ENCODE data around the gene WWOX.

WWOX gene

GRCh38 chr16:78909226-78909625, 809.8 kb downstream of the WWOX start:
- H3K9me3 ChIP-seq (ENCODE audit: control insufficient read depth, low read length): no peaks in the 10 kb centered on the region
- DNase-seq: no peak
- no peak overlapping the region for H3K27ac ChIP-seq (ENCODE audit: insufficient read depth, low read length, poor library complexity, severe bottlenecking)
- no peak overlapping the region for H3K4me3 ChIP-seq (ENCODE audit: insufficient read depth, low read depth, low read length, poor library complexity, severe bottlenecking)
- H3K4me1 ChIP-seq (ENCODE audit: control insufficient read depth, insufficient read depth, low read length, poor library complexity, severe bottlenecking): no peaks in the 10 kb centered on the region
- no peaks in the 10 kb centered on the region for H3K36me3 ChIP-seq (ENCODE audit: control insufficient read depth, insufficient read depth, low read length)
- H3K27me3 ChIP-seq (replicated peaks; ENCODE audit: control insufficient read depth, insufficient read depth, low read length, poor library complexity, severe bottlenecking): no peaks in the 10 kb centered on the region

- no peak for DNase-seq
- Histone ChIP-seq H3K9me3 (ENCODE audit: control insufficient read depth, low read length) (no peaks in the 10 kb centered on the region), H3K27me3 (replicated peaks; ENCODE audit: control insufficient read depth, insufficient read depth, low read length, poor library complexity, severe bottlenecking) (no peaks in the 10 kb centered on the region), H3K4me3 (ENCODE audit: insufficient read depth, low read depth, low read length, poor library complexity, severe bottlenecking) (no peak overlapping the region), H3K4me1 (ENCODE audit: control insufficient read depth, insufficient read depth, low read length, poor library complexity, severe bottlenecking) (no peaks in the 10 kb centered on the region), H3K36me3 (ENCODE audit: control insufficient read depth, insufficient read depth, low read length) (no peaks in the 10 kb centered on the region), H3K27ac (ENCODE audit: insufficient read depth, low read length, poor library complexity, severe bottlenecking) (no peak overlapping the region)
These were observed 816.4 kb downstream of the WWOX start for GRCh38 chr16:78915811-78916345.

GRCh38 chr16:78916928-78917545, 817.6 kb downstream of the WWOX start:
- Histone ChIP-seq H3K36me3 (ENCODE audit: control insufficient read depth, insufficient read depth, low read length) (no peaks in the 10 kb centered on the region), H3K27me3 (replicated peaks; ENCODE audit: control insufficient read depth, insufficient read depth, low read length, poor library complexity, severe bottlenecking) (no peaks in the 10 kb centered on the region), H3K4me3 (ENCODE audit: insufficient read depth, low read depth, low read length, poor library complexity, severe bottlenecking) (no peak overlapping the region), H3K27ac (ENCODE audit: insufficient read depth, low read length, poor library complexity, severe bottlenecking) (no peak overlapping the region), H3K4me1 (ENCODE audit: control insufficient read depth, insufficient read depth, low read length, poor library complexity, severe bottlenecking) (no peaks in the 10 kb centered on the region), H3K9me3 (ENCODE audit: control insufficient read depth, low read length) (peaks cover 7% of the 10 kb centered on the region)
- no peak for DNase-seq

GRCh38 chr16:78918805-78919305, 819.4 kb downstream of the WWOX start:
- DNase-seq: no peak
- Histone ChIP-seq H3K4me3 (ENCODE audit: insufficient read depth, low read depth, low read length, poor library complexity, severe bottlenecking) (no peak overlapping the region), H3K9me3 (ENCODE audit: control insufficient read depth, low read length) (peaks cover 8% of the 10 kb centered on the region), H3K27me3 (replicated peaks; ENCODE audit: control insufficient read depth, insufficient read depth, low read length, poor library complexity, severe bottlenecking) (no peaks in the 10 kb centered on the region), H3K27ac (ENCODE audit: insufficient read depth, low read length, poor library complexity, severe bottlenecking) (no peak overlapping the region), H3K4me1 (ENCODE audit: control insufficient read depth, insufficient read depth, low read length, poor library complexity, severe bottlenecking) (no peaks in the 10 kb centered on the region), H3K36me3 (ENCODE audit: control insufficient read depth, insufficient read depth, low read length) (no peaks in the 10 kb centered on the region)

GRCh38 chr16:78919852-78920251, 820.4 kb downstream of the WWOX start:
- DNase-seq: no peak
- H3K36me3 ChIP-seq (ENCODE audit: control insufficient read depth, insufficient read depth, low read length): no peaks in the 10 kb centered on the region
- no peak overlapping the region for H3K4me3 ChIP-seq (ENCODE audit: insufficient read depth, low read depth, low read length, poor library complexity, severe bottlenecking)

GRCh38 chr16:78920621-78921020, 821.2 kb downstream of the WWOX start:
- Histone ChIP-seq H3K9me3 (ENCODE audit: control insufficient read depth, low read length) (peaks cover 8% of the 10 kb centered on the region), H3K4me3 (ENCODE audit: insufficient read depth, low read depth, low read length, poor library complexity, severe bottlenecking) (no peak overlapping the region), H3K4me1 (ENCODE audit: control insufficient read depth, insufficient read depth, low read length, poor library complexity, severe bottlenecking) (no peaks in the 10 kb centered on the region), H3K27me3 (replicated peaks; ENCODE audit: control insufficient read depth, insufficient read depth, low read length, poor library complexity, severe bottlenecking) (no peaks in the 10 kb centered on the region), H3K36me3 (ENCODE audit: control insufficient read depth, insufficient read depth, low read length) (no peaks in the 10 kb centered on the region), H3K27ac (ENCODE audit: insufficient read depth, low read length, poor library complexity, severe bottlenecking) (no peak overlapping the region)
- DNase-seq: no peak

More at GRCh38 chr16:78919852-78920251, 820.4 kb downstream of the WWOX start:
- no peaks in the 10 kb centered on the region for H3K4me1 ChIP-seq (ENCODE audit: control insufficient read depth, insufficient read depth, low read length, poor library complexity, severe bottlenecking)
- peaks cover 8% of the 10 kb centered on the region for H3K9me3 ChIP-seq (ENCODE audit: control insufficient read depth, low read length)
- H3K27me3 ChIP-seq (replicated peaks; ENCODE audit: control insufficient read depth, insufficient read depth, low read length, poor library complexity, severe bottlenecking): no peaks in the 10 kb centered on the region
- no peak overlapping the region for H3K27ac ChIP-seq (ENCODE audit: insufficient read depth, low read length, poor library complexity, severe bottlenecking)

GRCh38 chr16:78925083-78925767, 825.8 kb downstream of the WWOX start:
- H3K27me3 ChIP-seq (replicated peaks; ENCODE audit: control insufficient read depth, insufficient read depth, low read length, poor library complexity, severe bottlenecking): no peaks in the 10 kb centered on the region
- no peak for DNase-seq
- H3K4me1 ChIP-seq (ENCODE audit: control insufficient read depth, insufficient read depth, low read length, poor library complexity, severe bottlenecking): no peaks in the 10 kb centered on the region
- H3K4me3 ChIP-seq (ENCODE audit: insufficient read depth, low read depth, low read length, poor library complexity, severe bottlenecking): no peak overlapping the region
- H3K9me3 ChIP-seq (ENCODE audit: control insufficient read depth, low read length): peaks cover 8% of the 10 kb centered on the region
- H3K36me3 ChIP-seq (ENCODE audit: control insufficient read depth, insufficient read depth, low read length): no peaks in the 10 kb centered on the region
- H3K27ac ChIP-seq (ENCODE audit: insufficient read depth, low read length, poor library complexity, severe bottlenecking): no peak overlapping the region

- Histone ChIP-seq H3K9me3 (ENCODE audit: control insufficient read depth, low read length) (peaks cover 5% of the 10 kb centered on the region), H3K4me1 (ENCODE audit: control insufficient read depth, insufficient read depth, low read length, poor library complexity, severe bottlenecking) (no peaks in the 10 kb centered on the region), H3K4me3 (ENCODE audit: insufficient read depth, low read depth, low read length, poor library complexity, severe bottlenecking) (no peak overlapping the region), H3K27me3 (replicated peaks; ENCODE audit: control insufficient read depth, insufficient read depth, low read length, poor library complexity, severe bottlenecking) (no peaks in the 10 kb centered on the region), H3K27ac (ENCODE audit: insufficient read depth, low read length, poor library complexity, severe bottlenecking) (no peak overlapping the region), H3K36me3 (ENCODE audit: control insufficient read depth, insufficient read depth, low read length) (no peaks in the 10 kb centered on the region)
- DNase-seq: no peak
These were observed 827.3 kb downstream of the WWOX start for GRCh38 chr16:78926723-78927210.

- no peaks in the 10 kb centered on the region for H3K27me3 ChIP-seq (replicated peaks; ENCODE audit: control insufficient read depth, insufficient read depth, low read length, poor library complexity, severe bottlenecking)
- DNase-seq: no peak
- H3K4me1 ChIP-seq (ENCODE audit: control insufficient read depth, insufficient read depth, low read length, poor library complexity, severe bottlenecking): no peaks in the 10 kb centered on the region
- no peaks in the 10 kb centered on the region for H3K36me3 ChIP-seq (ENCODE audit: control insufficient read depth, insufficient read depth, low read length)
- H3K27ac ChIP-seq (ENCODE audit: insufficient read depth, low read length, poor library complexity, severe bottlenecking): no peak overlapping the region
- H3K9me3 ChIP-seq (ENCODE audit: control insufficient read depth, low read length): no peaks in the 10 kb centered on the region
- no peak overlapping the region for H3K4me3 ChIP-seq (ENCODE audit: insufficient read depth, low read depth, low read length, poor library complexity, severe bottlenecking)
These were observed 828.3 kb downstream of the WWOX start for GRCh38 chr16:78927766-78928165.

- no peaks in the 10 kb centered on the region for H3K36me3 ChIP-seq (ENCODE audit: control insufficient read depth, insufficient read depth, low read length)
- DNase-seq: no peak
- no peaks in the 10 kb centered on the region for H3K9me3 ChIP-seq (ENCODE audit: control insufficient read depth, low read length)
- H3K4me1 ChIP-seq (ENCODE audit: control insufficient read depth, insufficient read depth, low read length, poor library complexity, severe bottlenecking): no peaks in the 10 kb centered on the region
- H3K27ac ChIP-seq (ENCODE audit: insufficient read depth, low read length, poor library complexity, severe bottlenecking): no peak overlapping the region
- no peak overlapping the region for H3K4me3 ChIP-seq (ENCODE audit: insufficient read depth, low read depth, low read length, poor library complexity, severe bottlenecking)
- no peaks in the 10 kb centered on the region for H3K27me3 ChIP-seq (replicated peaks; ENCODE audit: control insufficient read depth, insufficient read depth, low read length, poor library complexity, severe bottlenecking)
These were observed 830.4 kb downstream of the WWOX start for GRCh38 chr16:78929841-78930240.
